OCI-LY1 (cell line): Measurements from ENCODE around the gene FANCC.
A peak's percentile ranks its signal among the peaks of the same experiment; 100 is the strongest.

ENCODE experiments used
- EZH2 ChIP-seq: fragments of 200-600 bp; sonication (generic), shearing (Covaris generic); IDR thresholded peaks from 2 replicates; pipeline ENCODE4 v1.8.0; 2017; ENCODE audit warnings: borderline replicate concordance, mixed run types, mild to moderate bottlenecking, antibody characterized with exemption, low read length, moderate library complexity, mixed read lengths
- TF ChIP-seq, protein P1 (sequence below): fragments of 200-600 bp; sonication (generic), shearing (Covaris generic); IDR thresholded peaks from 2 replicates; pipeline ENCODE4 v1.5.1; 2017; ENCODE audit warnings: mild to moderate bottlenecking, antibody characterized with exemption, low read length, moderate library complexity, mixed read lengths

DNA sequence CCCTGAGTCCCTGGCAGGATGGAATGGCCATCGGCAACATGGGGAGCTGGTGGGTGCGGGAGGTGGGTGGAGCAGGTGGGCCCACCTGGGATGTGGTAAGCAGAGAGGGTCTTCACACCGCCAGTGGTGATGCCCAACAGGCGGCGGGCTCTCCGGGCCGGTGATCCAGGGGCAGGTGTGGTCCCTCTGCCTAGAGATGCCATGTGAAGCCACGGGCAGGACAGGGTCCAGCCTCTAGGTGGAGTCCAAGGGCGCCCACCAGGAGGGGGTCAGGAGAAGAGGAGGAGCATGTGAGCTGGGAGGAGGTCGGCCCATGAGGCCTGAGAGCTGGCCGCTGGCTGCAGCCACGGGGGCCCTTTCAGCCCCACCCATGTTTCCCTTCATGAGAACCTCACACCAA is 221.1 kb downstream of the FANCC start:
- TF ChIP-seq EZH2: no peak
- TF ChIP-seq, protein P1, sequence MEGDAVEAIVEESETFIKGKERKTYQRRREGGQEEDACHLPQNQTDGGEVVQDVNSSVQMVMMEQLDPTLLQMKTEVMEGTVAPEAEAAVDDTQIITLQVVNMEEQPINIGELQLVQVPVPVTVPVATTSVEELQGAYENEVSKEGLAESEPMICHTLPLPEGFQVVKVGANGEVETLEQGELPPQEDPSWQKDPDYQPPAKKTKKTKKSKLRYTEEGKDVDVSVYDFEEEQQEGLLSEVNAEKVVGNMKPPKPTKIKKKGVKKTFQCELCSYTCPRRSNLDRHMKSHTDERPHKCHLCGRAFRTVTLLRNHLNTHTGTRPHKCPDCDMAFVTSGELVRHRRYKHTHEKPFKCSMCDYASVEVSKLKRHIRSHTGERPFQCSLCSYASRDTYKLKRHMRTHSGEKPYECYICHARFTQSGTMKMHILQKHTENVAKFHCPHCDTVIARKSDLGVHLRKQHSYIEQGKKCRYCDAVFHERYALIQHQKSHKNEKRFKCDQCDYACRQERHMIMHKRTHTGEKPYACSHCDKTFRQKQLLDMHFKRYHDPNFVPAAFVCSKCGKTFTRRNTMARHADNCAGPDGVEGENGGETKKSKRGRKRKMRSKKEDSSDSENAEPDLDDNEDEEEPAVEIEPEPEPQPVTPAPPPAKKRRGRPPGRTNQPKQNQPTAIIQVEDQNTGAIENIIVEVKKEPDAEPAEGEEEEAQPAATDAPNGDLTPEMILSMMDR: peak; percentile 26; the same call in 1 of the 2 replicates
